Keratinocyte (primary cell): Measurements from ENCODE around the gene C6orf132. TPM values are rescaled to one million over a fixed set of nuclear protein-coding genes. Genes with fewer than 3 reads are reported as not detected.

Experiments used
- DNase-seq: peaks from one replicate; pipeline ENCODE4 v3.0.0-alpha.2; 2011; ENCODE audit warnings: low read depth, missing footprints, low spot score
- FAIRE-seq: peaks from 2 replicates; lab custom pipeline; 2011; peaks lifted over from hg19 to GRCh38; lab: Jason Lieb, UNC
- H2AFZ ChIP-seq: 2 replicates; pipeline ENCODE4 v1.6.0; 2012; ENCODE audit warnings: low read length, control low read depth, inconsistent platforms; ENCODE audit not compliant: control insufficient read depth
- H3K27ac ChIP-seq: 2 replicates; pipeline ENCODE4 v1.5.1; 2011; ENCODE audit warnings: low read length; ENCODE audit not compliant: control insufficient read depth, insufficient read depth
- H3K27me3 ChIP-seq: 3 replicates; pipeline ENCODE4 v1.6.0; 2011; ENCODE audit warnings: low read length; ENCODE audit not compliant: control insufficient read depth, insufficient read depth; ENCODE audit errors: extremely low read depth
- H3K36me3 ChIP-seq, 2 experiments: 2 replicates in 1 of 2; 3 replicates in 1 of 2; pipeline ENCODE4 v1.5.1; 2011; ENCODE audit warnings: low read length in 2 of 2, mild to moderate bottlenecking in 1 of 2; ENCODE audit not compliant: control insufficient read depth in 2 of 2, insufficient read depth in 2 of 2; ENCODE audit errors: extremely low read depth in 1 of 2
- H3K4me1 ChIP-seq: 3 replicates; pipeline ENCODE4 v1.5.1; 2011; ENCODE audit warnings: low read length; ENCODE audit not compliant: control insufficient read depth, insufficient read depth; ENCODE audit errors: extremely low read depth
- H3K4me2 ChIP-seq: 3 replicates; pipeline ENCODE4 v1.6.0; 2011; ENCODE audit warnings: low read depth, low read length; ENCODE audit not compliant: control insufficient read depth, insufficient read depth; ENCODE audit errors: extremely low read depth
- H3K4me3 ChIP-seq, 3 experiments: fragments of 200-600 bp in 1 of 3; sonication (generic) in 1 of 3; 2 replicates in 2 of 3; 3 replicates in 1 of 3; pipeline ENCODE4 v1.5.1; 2011 to 2016; ENCODE audit warnings: low read length in 3 of 3, mild to moderate bottlenecking in 3 of 3, control low read depth in 2 of 3, inconsistent platforms in 1 of 3, low read depth in 1 of 3, mixed read lengths in 1 of 3, mixed run types in 1 of 3, moderate library complexity in 1 of 3; ENCODE audit not compliant: control insufficient read depth in 2 of 3, insufficient read depth in 2 of 3; ENCODE audit errors: extremely low read depth in 1 of 3
- H3K79me2 ChIP-seq: 2 replicates; pipeline ENCODE4 v1.6.0; 2012; ENCODE audit warnings: low read length; ENCODE audit not compliant: control insufficient read depth, insufficient read depth
- H3K9ac ChIP-seq: 3 replicates; pipeline ENCODE4 v1.6.0; 2011; ENCODE audit warnings: low read length; ENCODE audit not compliant: control insufficient read depth, insufficient read depth; ENCODE audit errors: extremely low read depth
- H3K9me1 ChIP-seq: 3 replicates; pipeline ENCODE4 v1.6.0; 2011; ENCODE audit warnings: low read length; ENCODE audit not compliant: control insufficient read depth, insufficient read depth; ENCODE audit errors: extremely low read depth
- H3K9me3 ChIP-seq: 2 replicates; pipeline ENCODE4 v1.5.1; 2012; ENCODE audit warnings: low read depth, low read length; ENCODE audit not compliant: control insufficient read depth
- H4K20me1 ChIP-seq: 3 replicates; pipeline ENCODE4 v1.6.0; 2011; ENCODE audit warnings: low read length; ENCODE audit not compliant: control insufficient read depth, insufficient read depth; ENCODE audit errors: extremely low read depth
- EZH2 ChIP-seq: IDR thresholded peaks from one replicate; pipeline ENCODE4 v1.6.1; 2012; ENCODE audit warnings: inconsistent platforms, mild to moderate bottlenecking, low read length, moderate library complexity
- dilution Hi-C: fragments of 300-500 bp; cut with MboI; formaldehyde crosslinking; loops from one replicate; pipeline ENCODE4 v1.7.0; 2020; ENCODE audit warnings: low sequenced_read_pairs; ENCODE audit not compliant: extremely low pct_ligation_motif_present
- polyA plus RNA-seq, 5 experiments: library from polyadenylated mRNA; depleted of rRNA in 3 of 5; stranded (reverse) in 3 of 5; stranded (forward) in 1 of 5; unstranded in 1 of 5; fragments of >200 nt; gene quantifications; 1 replicate in 1 of 5; 2 replicates in 3 of 5; 3 replicates in 1 of 5; pipeline versions ENCODE4 v1.2.1 to v1.2.3, GENCODE V29; 2011 to 2012; ENCODE audit warnings: missing spikeins in 2 of 5, low read depth in 1 of 5, low replicate concordance in 1 of 5
- TF ChIP-seq, protein P1 (sequence below), 3 experiments: IDR thresholded peaks in 1 of 3; conservative IDR thresholded peaks in 1 of 3; optimal IDR thresholded peaks in 1 of 3; 2 replicates in 2 of 3; 3 replicates in 1 of 3; pipeline versions ENCODE3 to v1.5.1; 2011; ENCODE audit warnings: low read length in 3 of 3, mild to moderate bottlenecking in 3 of 3, moderate library complexity in 2 of 3, control low read depth in 1 of 3, inconsistent platforms in 1 of 3; ENCODE audit not compliant: insufficient read depth in 2 of 3; ENCODE audit errors: extremely low read depth in 1 of 3

C6orf132 gene
- polyA plus RNA-seq, 1 donor (not counting 4 experiments of a cell fraction or from before 2014, with no cell fraction given), result 11.8 TPM

DNA sequence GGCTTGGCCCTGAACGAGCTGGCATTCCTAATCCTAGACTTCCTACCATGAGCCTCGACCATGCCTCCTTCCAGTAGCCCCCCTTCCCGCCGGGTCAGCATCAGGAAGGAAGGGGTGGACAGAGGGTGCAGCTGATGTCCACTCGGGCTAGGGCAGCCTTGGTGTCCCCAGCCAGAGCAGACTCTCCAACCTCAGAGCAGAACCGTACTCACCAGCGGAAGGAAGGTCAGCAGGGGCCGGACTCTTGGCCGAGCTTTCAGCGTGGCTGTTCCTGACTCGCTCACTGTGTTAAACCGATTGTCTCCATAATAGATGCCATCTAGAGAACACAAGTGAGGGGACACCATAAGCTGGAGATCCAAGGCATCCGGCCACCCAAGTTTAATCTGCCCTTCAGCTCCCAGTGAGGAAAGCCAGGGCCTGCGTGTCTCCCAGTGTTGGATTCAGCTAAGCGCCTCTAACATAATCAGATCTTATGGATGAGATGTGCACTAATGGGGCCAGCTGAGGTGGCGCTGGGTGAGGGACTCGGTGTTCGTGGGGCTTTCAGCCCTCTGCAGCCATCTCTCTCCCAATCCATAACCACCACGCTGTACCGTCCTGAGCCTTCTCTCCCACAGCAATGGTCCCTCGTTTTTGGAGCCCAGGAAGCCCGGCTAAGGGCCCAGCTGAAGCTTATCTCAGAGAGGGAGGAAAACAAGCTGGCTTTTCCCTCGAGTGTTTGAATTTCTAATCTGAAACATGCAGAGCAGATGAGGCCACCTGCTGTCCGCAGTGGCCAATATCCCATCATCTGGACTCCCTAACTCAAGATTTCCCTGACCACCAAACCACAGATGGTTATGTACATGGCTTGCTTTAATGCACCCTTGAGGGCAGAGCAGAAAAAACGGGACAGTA, 13.7 kb downstream of the C6orf132 start:
- peaks cover 18% of the 10 kb centered on the region for H3K4me1 ChIP-seq
- DNase-seq (no peak), FAIRE-seq (no peak)
- no peak overlapping the region for H3K4me2 ChIP-seq
- H3K9me3 ChIP-seq, result no peaks in the 10 kb centered on the region
- TF ChIP-seq, protein P1, sequence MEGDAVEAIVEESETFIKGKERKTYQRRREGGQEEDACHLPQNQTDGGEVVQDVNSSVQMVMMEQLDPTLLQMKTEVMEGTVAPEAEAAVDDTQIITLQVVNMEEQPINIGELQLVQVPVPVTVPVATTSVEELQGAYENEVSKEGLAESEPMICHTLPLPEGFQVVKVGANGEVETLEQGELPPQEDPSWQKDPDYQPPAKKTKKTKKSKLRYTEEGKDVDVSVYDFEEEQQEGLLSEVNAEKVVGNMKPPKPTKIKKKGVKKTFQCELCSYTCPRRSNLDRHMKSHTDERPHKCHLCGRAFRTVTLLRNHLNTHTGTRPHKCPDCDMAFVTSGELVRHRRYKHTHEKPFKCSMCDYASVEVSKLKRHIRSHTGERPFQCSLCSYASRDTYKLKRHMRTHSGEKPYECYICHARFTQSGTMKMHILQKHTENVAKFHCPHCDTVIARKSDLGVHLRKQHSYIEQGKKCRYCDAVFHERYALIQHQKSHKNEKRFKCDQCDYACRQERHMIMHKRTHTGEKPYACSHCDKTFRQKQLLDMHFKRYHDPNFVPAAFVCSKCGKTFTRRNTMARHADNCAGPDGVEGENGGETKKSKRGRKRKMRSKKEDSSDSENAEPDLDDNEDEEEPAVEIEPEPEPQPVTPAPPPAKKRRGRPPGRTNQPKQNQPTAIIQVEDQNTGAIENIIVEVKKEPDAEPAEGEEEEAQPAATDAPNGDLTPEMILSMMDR (optimal IDR thresholded peaks at IDR 0.05 in 1 of 3, IDR thresholded peaks at IDR 0.05 in 1 of 3, conservative IDR thresholded peaks at IDR 0.05 in 1 of 3; ENCODE audit: extremely low read depth in 1 of 3, insufficient read depth in 2 of 3, low read length in 3 of 3), result no peak
- no peak for TF ChIP-seq EZH2
- peaks cover 4% of the 10 kb centered on the region for H3K9me1 ChIP-seq
- H2AFZ ChIP-seq, result no peak overlapping the region
- no peaks in the 10 kb centered on the region for H3K27me3 ChIP-seq
- no peak overlapping the region for H3K4me3 ChIP-seq
- H3K9ac ChIP-seq, result no peak overlapping the region
- no peak overlapping the region for H3K27ac ChIP-seq
- dilution Hi-C loops, result no loop called here
- peaks cover 6% of the 10 kb centered on the region for H4K20me1 ChIP-seq
- peaks cover 36 to 40% of the 10 kb centered on the region in 2 experiments for H3K36me3 ChIP-seq
- peaks cover 22% of the 10 kb centered on the region for H3K79me2 ChIP-seq

DNA sequence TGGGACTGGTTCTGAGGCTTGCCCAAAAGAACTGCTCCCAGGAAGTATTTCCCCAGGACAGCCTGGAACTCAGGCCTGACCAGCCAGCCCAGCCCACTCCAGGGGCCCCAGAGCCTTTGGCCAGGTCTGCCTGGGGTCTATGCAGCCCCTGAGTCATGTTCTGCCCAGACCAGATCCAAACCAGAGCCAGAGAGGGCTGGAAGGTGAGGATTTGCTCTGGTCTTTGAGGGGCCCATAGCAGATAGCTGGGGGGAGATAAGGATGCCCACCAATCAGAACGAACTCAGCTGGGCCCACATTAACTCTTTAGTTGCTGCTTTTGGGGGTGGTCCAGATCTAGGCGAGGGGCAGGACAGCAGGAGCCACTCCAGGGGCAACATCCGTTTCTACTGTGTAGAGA, 16.8 kb downstream of the C6orf132 start:
- H3K9me1 ChIP-seq, result peaks cover 3% of the 10 kb centered on the region
- no peaks in the 10 kb centered on the region for H3K27me3 ChIP-seq
- H2AFZ ChIP-seq, result no peak overlapping the region
- no peak for DNase-seq
- H4K20me1 ChIP-seq, result no peaks in the 10 kb centered on the region
- H3K27ac ChIP-seq, result no peak overlapping the region
- TF ChIP-seq EZH2, result no peak
- TF ChIP-seq, protein P1 (optimal IDR thresholded peaks at IDR 0.05 in 1 of 3, IDR thresholded peaks at IDR 0.05 in 1 of 3, conservative IDR thresholded peaks at IDR 0.05 in 1 of 3; ENCODE audit: extremely low read depth in 1 of 3, insufficient read depth in 2 of 3, low read length in 3 of 3), result no peak
- FAIRE-seq, result no peak
- peaks cover 35 to 36% of the 10 kb centered on the region in 2 experiments for H3K36me3 ChIP-seq
- H3K79me2 ChIP-seq, result peaks cover 20% of the 10 kb centered on the region
- dilution Hi-C loops, result no loop called here
- peaks cover 35% of the 10 kb centered on the region for H3K4me1 ChIP-seq
- H3K4me2 ChIP-seq, result no peak overlapping the region
- no peak overlapping the region for H3K9ac ChIP-seq
- H3K4me3 ChIP-seq, result no peak overlapping the region
- H3K9me3 ChIP-seq, result no peaks in the 10 kb centered on the region
